GM12873 (cell line): ENCODE measurements around the gene RASGEF1C.

Experiments used
- CTCF ChIP-seq: IDR thresholded peaks from 2 replicates; pipeline ENCODE4 v1.5.1; 2012; ENCODE audit warnings: low read depth, mild to moderate bottlenecking, moderate library complexity, low read length, control low read depth; ENCODE audit not compliant: insufficient read depth; ENCODE audit errors: missing control alignments

RASGEF1C gene

GRCh38 chr5:180133060-180133459 lies 76.0 kb downstream of the RASGEF1C start:
- no peak for TF ChIP-seq CTCF

DNA sequence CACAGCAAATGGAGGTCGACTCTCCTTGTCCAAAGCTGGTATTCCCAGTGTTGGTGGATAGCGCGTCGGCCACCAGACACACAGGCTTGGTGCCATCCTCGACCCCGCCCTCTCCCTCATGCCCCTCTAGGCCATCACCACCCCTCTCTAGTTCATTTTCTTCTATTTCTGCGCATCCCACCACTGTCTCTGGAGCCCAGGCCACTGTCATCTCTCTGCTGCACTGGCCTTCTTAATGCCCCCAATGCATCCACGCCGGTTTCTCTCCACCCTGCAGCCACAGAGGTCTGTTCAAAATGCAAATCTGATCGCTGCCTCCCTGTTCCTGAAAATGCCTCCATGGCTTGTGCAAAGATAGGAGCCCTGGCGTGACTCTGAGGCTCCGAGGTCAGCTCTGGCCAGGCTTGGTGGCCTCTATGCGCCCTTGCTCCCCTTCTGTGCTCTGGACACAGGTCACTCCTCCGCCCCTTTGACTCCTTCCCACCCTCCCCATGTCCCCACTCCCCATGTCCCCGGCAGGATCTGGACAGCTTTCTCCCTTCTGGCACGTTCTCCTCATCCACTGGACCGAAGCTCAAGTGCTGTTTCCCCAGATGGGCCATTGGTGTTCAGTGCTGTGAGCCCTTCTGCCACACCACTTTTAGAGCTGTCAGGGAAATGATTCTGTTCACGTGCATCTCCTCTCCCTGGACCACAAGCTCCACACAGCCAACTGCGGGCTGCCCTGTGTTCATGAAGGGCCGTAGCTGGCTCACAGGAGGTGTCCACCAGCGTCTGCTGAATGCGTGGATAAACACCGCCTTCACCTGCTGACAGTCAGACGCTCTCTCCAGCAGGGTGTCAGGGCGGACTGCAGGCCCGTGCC lies 77.9 kb downstream of the RASGEF1C start:
- TF ChIP-seq CTCF = no peak

DNA sequence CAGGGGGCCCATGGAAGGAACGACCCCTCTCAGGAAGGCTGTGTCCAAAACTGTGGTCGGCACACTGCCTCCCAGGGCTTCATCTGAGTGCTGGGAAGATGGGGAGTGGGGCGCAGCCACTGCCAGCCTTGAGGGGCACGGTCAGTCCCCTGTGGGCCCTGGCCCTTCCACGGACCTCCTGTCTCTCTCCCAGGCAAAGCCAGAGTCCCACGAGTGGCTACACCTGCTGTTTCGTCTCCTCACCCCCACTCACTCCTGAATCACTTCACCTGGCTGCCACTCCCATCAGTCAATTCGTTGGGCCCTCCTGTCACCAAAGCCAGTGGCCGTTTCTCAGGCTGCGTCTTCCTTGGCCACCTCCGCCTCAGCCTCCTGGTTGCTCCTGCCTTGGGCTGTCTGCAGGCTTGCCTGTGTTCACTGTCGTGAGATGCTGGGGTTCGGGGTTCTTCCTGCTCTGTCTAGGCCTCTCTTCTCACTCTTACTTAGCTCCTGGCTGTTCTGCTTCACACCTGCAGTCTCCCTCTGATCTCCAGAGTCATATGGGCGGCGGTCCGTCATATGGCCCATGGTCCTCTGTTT lies 78.6 kb downstream of the RASGEF1C start:
- TF ChIP-seq CTCF = no peak

DNA sequence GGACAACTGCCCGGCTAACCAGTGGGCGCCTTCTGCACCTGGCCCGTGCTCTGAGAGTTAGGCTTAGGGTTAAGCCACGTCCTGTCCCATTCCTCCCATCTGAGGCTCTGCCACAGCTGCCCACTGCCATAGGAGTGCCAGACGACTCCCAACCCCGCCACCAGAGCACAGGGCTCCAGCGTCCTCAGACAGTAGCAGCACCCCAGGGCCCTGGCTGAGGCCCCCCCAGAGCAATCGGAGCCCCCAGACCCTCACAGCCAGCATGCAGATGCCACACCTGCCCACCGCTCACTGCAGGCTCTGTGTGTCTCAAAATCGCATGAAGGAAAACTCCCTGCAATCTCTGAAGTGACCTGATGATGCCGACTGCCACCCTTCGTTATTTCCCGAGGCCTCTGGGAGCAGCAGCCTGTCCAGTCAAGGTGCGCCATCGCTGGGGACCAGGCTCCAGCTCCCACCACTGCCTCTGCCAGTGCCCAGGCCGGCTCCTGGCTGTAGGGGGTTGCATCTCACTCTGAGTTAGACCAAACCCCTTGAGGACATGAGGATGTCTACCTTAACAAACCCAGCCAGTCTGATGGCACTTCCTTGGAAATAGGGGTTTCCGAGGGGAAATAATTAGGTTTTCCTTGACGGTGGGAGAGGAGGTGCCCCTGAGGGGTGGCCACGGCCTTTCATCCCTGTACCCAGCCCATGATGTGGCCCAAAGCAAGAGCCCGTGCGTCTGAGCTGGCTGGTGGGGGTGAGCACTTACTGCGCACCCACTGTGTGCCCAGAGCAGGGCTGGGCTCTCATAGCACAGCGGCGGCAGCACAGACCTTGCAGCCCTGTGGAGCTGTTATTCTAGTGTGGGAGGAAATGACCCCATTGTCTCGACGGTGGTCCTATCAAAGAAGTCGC lies 79.5 kb downstream of the RASGEF1C start:
- TF ChIP-seq CTCF = no peak

GRCh38 chr5:180128671-180129261 lies 80.2 kb downstream of the RASGEF1C start:
- no peak for TF ChIP-seq CTCF

- no peak for TF ChIP-seq CTCF
Observed at GRCh38 chr5:180127682-180128670, 81.0 kb downstream of the RASGEF1C start.
